H1 (cell line): Measurements from ENCODE around the gene SLC13A3. TPM values are rescaled to one million over a fixed set of nuclear protein-coding genes. Genes with fewer than 3 reads are reported as not detected.

Source experiments
- CTCF ChIA-PET: fragments of 300-600 bp; sonication (Branson Sonifier 250); formaldehyde crosslinking; loops from one replicate; lab custom pipeline; 2021; ENCODE audit not compliant: partially characterized antibody; lab: Charles Lee
- POLR2A ChIA-PET: fragments of 300-600 bp; sonication (Branson Sonifier 250); formaldehyde crosslinking; loops from one replicate; lab custom pipeline; 2021; ENCODE audit warnings: inconsistent platforms; ENCODE audit not compliant: partially characterized antibody; lab: Charles Lee
- DNase-seq, 2 experiments: peaks; one replicate each; pipeline versions ENCODE4 v3.0.0 to v3.0.0-alpha.2; 2010 to 2022; ENCODE audit warnings: low spot score in 2 of 2, low read depth in 1 of 2, mixed read lengths in 1 of 2
- FAIRE-seq: peaks from 2 replicates; lab custom pipeline; 2011; peaks lifted over from hg19 to GRCh38; lab: Jason Lieb, UNC
- H2AFZ ChIP-seq: 2 replicates; pipeline ENCODE4 v1.8.1; 2012; ENCODE audit warnings: low read length, inconsistent platforms
- H2AK5ac ChIP-seq: 2 replicates; pipeline ENCODE4 v1.6.1; 2013; ENCODE audit warnings: low read depth, low read length
- H2BK120ac ChIP-seq: replicated peaks from 2 replicates; pipeline ENCODE3; 2013; ENCODE audit warnings: low read depth, low read length, inconsistent platforms
- H2BK12ac ChIP-seq: 2 replicates; pipeline ENCODE4 v1.6.1; 2013; ENCODE audit warnings: low read depth, low read length
- H2BK15ac ChIP-seq: 2 replicates; pipeline ENCODE4 v1.6.1; 2013; ENCODE audit warnings: low read length
- H2BK20ac ChIP-seq: 2 replicates; pipeline ENCODE4 v1.6.1; 2013; ENCODE audit warnings: low read length
- H2BK5ac ChIP-seq: 2 replicates; pipeline ENCODE4 v1.6.1; 2013; ENCODE audit warnings: low read depth, low read length
- H3K14ac ChIP-seq: 2 replicates; pipeline ENCODE4 v1.6.1; 2013; ENCODE audit warnings: inconsistent platforms; ENCODE audit not compliant: insufficient read length
- H3K18ac ChIP-seq: 2 replicates; pipeline ENCODE4 v1.6.1; 2013; ENCODE audit warnings: low read length; ENCODE audit errors: extremely low read depth
- H3K23ac ChIP-seq: 2 replicates; pipeline ENCODE4 v1.6.1; 2013; ENCODE audit warnings: inconsistent platforms; ENCODE audit not compliant: insufficient read length
- H3K23me2 ChIP-seq: 2 replicates; pipeline ENCODE4 v1.6.1; 2013; ENCODE audit warnings: low read depth, low read length
- H3K27ac ChIP-seq: 2 replicates; pipeline ENCODE4 v1.6.1; 2011; ENCODE audit warnings: low read depth, low read length, inconsistent platforms
- H3K27me3 ChIP-seq, 4 experiments: replicated peaks in 1 of 4; 1 replicate in 1 of 4; 2 replicates in 3 of 4; pipeline versions ENCODE4 v1.6.1 to v1.8.1; 2011 to 2013; ENCODE audit warnings: low read length in 3 of 4, mild to moderate bottlenecking in 3 of 4, inconsistent platforms in 2 of 4, mixed read lengths in 2 of 4, moderate library complexity in 1 of 4; ENCODE audit not compliant: control insufficient read depth in 3 of 4, insufficient read depth in 3 of 4; ENCODE audit errors: extremely low read depth in 1 of 4
- H3K36me3 ChIP-seq, 4 experiments: 2 replicates each; pipeline versions ENCODE4 v1.6.1 to v1.8.1; 2011 to 2013; ENCODE audit warnings: mild to moderate bottlenecking in 4 of 4, low read length in 3 of 4, moderate library complexity in 2 of 4, control low read depth in 1 of 4, inconsistent platforms in 1 of 4; ENCODE audit not compliant: insufficient read depth in 4 of 4, control insufficient read depth in 2 of 4
- H3K4ac ChIP-seq: replicated peaks from 2 replicates; pipeline ENCODE3; 2013; ENCODE audit warnings: low read length, low read depth, mixed read lengths, inconsistent platforms; ENCODE audit not compliant: insufficient read length
- H3K4me1 ChIP-seq, 4 experiments: replicated peaks in 1 of 4; 1 replicate in 1 of 4; 2 replicates in 3 of 4; pipeline versions ENCODE4 v1.6.1 to v1.8.1; 2011 to 2013; ENCODE audit warnings: low read length in 3 of 4, inconsistent platforms in 2 of 4, mixed read lengths in 1 of 4; ENCODE audit not compliant: insufficient read depth in 4 of 4, control insufficient read depth in 3 of 4
- H3K4me2 ChIP-seq, 2 experiments: 2 replicates each; pipeline versions ENCODE4 v1.6.1 to v1.8.1; 2011 to 2013; ENCODE audit warnings: low read depth in 2 of 2, low read length in 2 of 2, control low read depth in 1 of 2, inconsistent platforms in 1 of 2, mild to moderate bottlenecking in 1 of 2; ENCODE audit not compliant: insufficient read depth in 1 of 2
- H3K4me3 ChIP-seq, 4 experiments: fragments of 200-600, 300-600 bp in 1 of 4; sonication (generic), shearing (Covaris generic), sonication (Bioruptor Twin) in 1 of 4; 2 replicates each; pipeline versions ENCODE4 v1.5.1 to v1.8.1; 2011 to 2016; ENCODE audit warnings: low read length in 4 of 4, low read depth in 3 of 4, control low read depth in 2 of 4, inconsistent platforms in 2 of 4, mild to moderate bottlenecking in 2 of 4, mixed read lengths in 1 of 4, moderate library complexity in 1 of 4; ENCODE audit not compliant: insufficient read depth in 2 of 4; ENCODE audit errors: extremely low read depth in 1 of 4
- H3K56ac ChIP-seq: replicated peaks from 2 replicates; pipeline ENCODE3; 2013; ENCODE audit warnings: low read depth, mild to moderate bottlenecking, mixed read lengths, low read length, inconsistent platforms; ENCODE audit not compliant: insufficient read length
- H3K79me1 ChIP-seq: 2 replicates; pipeline ENCODE4 v1.6.1; 2013; ENCODE audit warnings: low read depth, low read length, control low read depth
- H3K79me2 ChIP-seq, 2 experiments: 2 replicates each; pipeline versions ENCODE4 v1.6.1 to v1.8.1; 2012 to 2013; ENCODE audit warnings: low read length in 2 of 2, mild to moderate bottlenecking in 2 of 2, inconsistent platforms in 1 of 2; ENCODE audit not compliant: insufficient read depth in 2 of 2, control insufficient read depth in 1 of 2
- H3K9ac ChIP-seq, 4 experiments: replicated peaks in 1 of 4; 1 replicate in 1 of 4; 2 replicates in 3 of 4; pipeline versions ENCODE4 v1.6.1 to v1.8.1; 2011 to 2013; ENCODE audit warnings: low read depth in 3 of 4, low read length in 3 of 4, control low read depth in 2 of 4, mild to moderate bottlenecking in 2 of 4, moderate library complexity in 2 of 4, inconsistent platforms in 1 of 4; ENCODE audit errors: extremely low read depth in 1 of 4
- H3K9me3 ChIP-seq, 2 experiments: 2 replicates each; pipeline versions ENCODE4 v1.6.1 to v1.8.1; 2012 to 2013; ENCODE audit warnings: mild to moderate bottlenecking in 2 of 2, moderate library complexity in 2 of 2, control low read depth in 1 of 2, inconsistent platforms in 1 of 2, low read depth in 1 of 2, low read length in 1 of 2, mixed read lengths in 1 of 2; ENCODE audit not compliant: insufficient read depth in 2 of 2
- H4K20me1 ChIP-seq, 2 experiments: replicated peaks in 1 of 2; 2 replicates each; pipeline versions ENCODE3 to v1.8.1; 2011 to 2013; ENCODE audit warnings: inconsistent platforms in 2 of 2, low read length in 2 of 2, mild to moderate bottlenecking in 1 of 2; ENCODE audit not compliant: insufficient read depth in 2 of 2, control insufficient read depth in 1 of 2
- H4K5ac ChIP-seq: 2 replicates; pipeline ENCODE4 v1.6.1; 2013; ENCODE audit warnings: low read length, low read depth, mixed read lengths, inconsistent platforms; ENCODE audit not compliant: insufficient read length
- H4K8ac ChIP-seq: 2 replicates; pipeline ENCODE4 v1.8.0; 2013; ENCODE audit warnings: mild to moderate bottlenecking, moderate library complexity, low read length, inconsistent platforms; ENCODE audit not compliant: insufficient read depth; ENCODE audit errors: extremely low read depth
- H4K91ac ChIP-seq: replicated peaks from 2 replicates; pipeline ENCODE3; 2013; ENCODE audit warnings: low read length, mixed read lengths, inconsistent platforms; ENCODE audit not compliant: insufficient read length
- ATF2 ChIP-seq: IDR thresholded peaks from 2 replicates; pipeline ENCODE4 v1.6.1; 2012; ENCODE audit warnings: low read length, inconsistent platforms
- ATF3 ChIP-seq: IDR thresholded peaks from 2 replicates; pipeline ENCODE4 v1.6.1; 2011; ENCODE audit warnings: low read depth, mild to moderate bottlenecking, low read length; ENCODE audit not compliant: insufficient read depth
- GTF2F1 ChIP-seq: IDR thresholded peaks from 2 replicates; pipeline ENCODE4 v1.6.1; 2012; ENCODE audit warnings: low read depth, low read length, improper control_type of control experiment, borderline replicate concordance
- RFX5 ChIP-seq: IDR thresholded peaks from 2 replicates; pipeline ENCODE4 v1.6.1; 2011; ENCODE audit warnings: low read depth, low read length, improper control_type of control experiment, borderline replicate concordance
- RNF2 ChIP-seq: fragments of 200-900, 300-1000 bp; sonication (generic); IDR thresholded peaks from 2 replicates; pipeline ENCODE4 v1.7.1; 2016; ENCODE audit warnings: borderline replicate concordance, low read depth, mild to moderate bottlenecking, antibody characterized with exemption, low read length; ENCODE audit not compliant: poor library complexity, severe bottlenecking; ENCODE audit errors: missing control alignments
- TAF1 ChIP-seq: IDR thresholded peaks from 2 replicates; pipeline ENCODE4 v1.6.1; 2011; ENCODE audit warnings: mild to moderate bottlenecking, low read depth, low read length
- USF2 ChIP-seq: IDR thresholded peaks from 2 replicates; pipeline ENCODE4 v1.6.1; 2011; ENCODE audit warnings: low read length, improper control_type of control experiment
- WGBS, 2 experiments: shearing (Covaris generic) in 1 of 2; methylation state at CpG; one replicate each; pipeline versions ENCODE4 v1.1.6 to v1.1.7; 2013 to 2015; ENCODE audit warnings: low lambda C conversion rate in 2 of 2, mixed read lengths in 2 of 2, inconsistent platforms in 1 of 2, low coverage in 1 of 2, missing lambda C conversion rate in 1 of 2; ENCODE audit not compliant: insufficient replicate concordance in 2 of 2, insufficient coverage in 1 of 2, insufficient read length in 1 of 2; ENCODE audit errors: extremely low coverage in 1 of 2, missing lambda C conversion rate in 1 of 2; 5-methylcytosine and 5-hydroxymethylcytosine counted together
- polyA plus RNA-seq, 7 experiments: library from polyadenylated mRNA; depleted of rRNA in 3 of 7; stranded (reverse) in 5 of 7; unstranded in 2 of 7; fragments of >200 nt in 5 of 7; fragments of 200-250 nt in 2 of 7; gene quantifications; 1 replicate in 5 of 7; 2 replicates in 1 of 7; 4 replicates in 1 of 7; pipeline versions ENCODE4 v1.2.1 to v1.2.3, GENCODE V29; 2011 to 2013; ENCODE audit warnings: missing spikeins in 2 of 7, mixed read lengths in 2 of 7
- total RNA-seq: library from RNA; stranded (reverse); fragmentation: NEBNext Ultra II Directional; extraction: Animal tissue kit (Norgen Biotek cat#: 25700); gene quantifications from 2 replicates; pipeline ENCODE4 v1.2.1, GENCODE V29; 2021

SLC13A3 gene
- total and polyA plus RNA-seq, 2 of the 8 experiments (the other 6 are each of a cell fraction or from before 2014, with no cell fraction given), result 9.4 to 12.6 TPM

GRCh38 chr20:46649965-46650542 is 1.2 kb downstream of the SLC13A3 start:
- no peak overlapping the region for H3K9ac ChIP-seq
- H3K23ac ChIP-seq, result no peak overlapping the region
- no peak overlapping the region for H3K4me2 ChIP-seq
- no peak overlapping the region for H3K14ac ChIP-seq
- H3K4me3 ChIP-seq, result no peak overlapping the region
- no peaks in the 10 kb centered on the region; the same call in 1 of the 2 replicates for H3K79me1 ChIP-seq
- FAIRE-seq, result no peak
- H3K23me2 ChIP-seq, result peaks cover 7% of the 10 kb centered on the region
- H4K8ac ChIP-seq, result no peak overlapping the region
- no peak overlapping the region for H2AK5ac ChIP-seq
- no peak overlapping the region for H3K27ac ChIP-seq
- ChIA-PET POLR2A (interaction anchor here (0.8 to 2.0 kb wide), 8 partner anchors 13 to 137 kb away, joined by 3 to 5 read pairs (median 4); partner anchors contain the start of gene ZNF334), CTCF (interaction anchor here (0.7 to 2.1 kb wide), 21 partner anchors 10 to 272 kb away, joined by 3 to 14 read pairs (median 4); no protein-coding TSS in a partner anchor)
- H2BK12ac ChIP-seq, result no peak overlapping the region
- H3K18ac ChIP-seq, result no peak overlapping the region
- no peak overlapping the region for H4K5ac ChIP-seq
- H2BK120ac ChIP-seq, result no peak overlapping the region
- H2BK5ac ChIP-seq, result no peak overlapping the region
- no peak overlapping the region for H2BK20ac ChIP-seq
- no peaks in the 10 kb centered on the region for H3K79me2 ChIP-seq
- no peak overlapping the region for H4K91ac ChIP-seq
- no peak for DNase-seq
- peaks cover 0 to 7% (median 1%) of the 10 kb centered on the region in 4 experiments; a peak in 3 of 7 replicates for H3K4me1 ChIP-seq
- no peak overlapping the region for H2AFZ ChIP-seq
- peaks cover 0 to 25% (median 15%) of the 10 kb centered on the region in 4 experiments; a peak in 5 of 7 replicates for H3K27me3 ChIP-seq
- no peak overlapping the region for H3K4ac ChIP-seq
- no peaks in the 10 kb centered on the region for H3K9me3 ChIP-seq
- no peaks in the 10 kb centered on the region for H3K36me3 ChIP-seq
- H3K56ac ChIP-seq, result no peak overlapping the region
- H2BK15ac ChIP-seq, result no peak overlapping the region
- 95% methylated on average over 9 of the region's 9 CpGs; no CpG with 5 or more reads in 1 of the 2 experiments for WGBS, 2 experiments
- peaks cover 0 to 5% of the 10 kb centered on the region in 2 experiments for H4K20me1 ChIP-seq
- no peak for TF ChIP-seq USF2
- no peak for TF ChIP-seq TAF1
- TF ChIP-seq ATF2, result no peak
- TF ChIP-seq ATF3, result no peak
- no peak for TF ChIP-seq RFX5
- TF ChIP-seq GTF2F1, result no peak
- no peak for TF ChIP-seq RNF2
